22Rv1 (cell line): Measurements from ENCODE around the gene FAM120A.
A peak's percentile ranks its signal among the peaks of the same experiment; 100 is the strongest.

Source experiments
- H3K27ac ChIP-seq: fragments of 450-650 bp; 2 replicates; pipeline ENCODE4 v1.5.1; 2017
- ZFX ChIP-seq: fragments of 450-650 bp; IDR thresholded peaks from 2 replicates; pipeline ENCODE4 v1.6.1; 2017; ENCODE audit warnings: antibody characterized with exemption, borderline replicate concordance
- TF ChIP-seq, protein P1 (sequence below): fragments of 450-650 bp; IDR thresholded peaks from 2 replicates; pipeline ENCODE4 v1.5.1; 2017; ENCODE audit warnings: mild to moderate bottlenecking

FAM120A gene

DNA sequence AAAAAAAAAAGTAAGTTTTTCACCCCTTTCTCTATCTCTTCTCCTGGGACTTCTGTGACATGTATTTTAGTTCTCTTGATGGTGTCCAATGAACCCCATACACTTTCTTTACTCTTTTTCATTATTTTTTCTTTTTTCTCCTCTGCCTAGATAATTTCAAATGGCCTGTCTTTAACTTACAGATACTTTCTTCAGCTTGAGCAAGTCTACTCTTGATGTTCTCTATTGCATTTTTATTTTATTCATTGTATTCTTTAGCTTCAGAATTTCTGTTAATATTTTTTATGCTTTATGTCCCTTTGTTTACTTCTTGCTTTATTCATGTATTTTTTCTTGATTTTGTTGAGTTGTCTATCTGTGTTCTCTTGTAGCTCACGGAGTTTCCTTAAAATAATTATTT, 32.5 kb upstream of the FAM120A start:
- TF ChIP-seq, protein P1, sequence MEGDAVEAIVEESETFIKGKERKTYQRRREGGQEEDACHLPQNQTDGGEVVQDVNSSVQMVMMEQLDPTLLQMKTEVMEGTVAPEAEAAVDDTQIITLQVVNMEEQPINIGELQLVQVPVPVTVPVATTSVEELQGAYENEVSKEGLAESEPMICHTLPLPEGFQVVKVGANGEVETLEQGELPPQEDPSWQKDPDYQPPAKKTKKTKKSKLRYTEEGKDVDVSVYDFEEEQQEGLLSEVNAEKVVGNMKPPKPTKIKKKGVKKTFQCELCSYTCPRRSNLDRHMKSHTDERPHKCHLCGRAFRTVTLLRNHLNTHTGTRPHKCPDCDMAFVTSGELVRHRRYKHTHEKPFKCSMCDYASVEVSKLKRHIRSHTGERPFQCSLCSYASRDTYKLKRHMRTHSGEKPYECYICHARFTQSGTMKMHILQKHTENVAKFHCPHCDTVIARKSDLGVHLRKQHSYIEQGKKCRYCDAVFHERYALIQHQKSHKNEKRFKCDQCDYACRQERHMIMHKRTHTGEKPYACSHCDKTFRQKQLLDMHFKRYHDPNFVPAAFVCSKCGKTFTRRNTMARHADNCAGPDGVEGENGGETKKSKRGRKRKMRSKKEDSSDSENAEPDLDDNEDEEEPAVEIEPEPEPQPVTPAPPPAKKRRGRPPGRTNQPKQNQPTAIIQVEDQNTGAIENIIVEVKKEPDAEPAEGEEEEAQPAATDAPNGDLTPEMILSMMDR: no peak
- no peak for TF ChIP-seq ZFX
- no peak overlapping the region for H3K27ac ChIP-seq

DNA sequence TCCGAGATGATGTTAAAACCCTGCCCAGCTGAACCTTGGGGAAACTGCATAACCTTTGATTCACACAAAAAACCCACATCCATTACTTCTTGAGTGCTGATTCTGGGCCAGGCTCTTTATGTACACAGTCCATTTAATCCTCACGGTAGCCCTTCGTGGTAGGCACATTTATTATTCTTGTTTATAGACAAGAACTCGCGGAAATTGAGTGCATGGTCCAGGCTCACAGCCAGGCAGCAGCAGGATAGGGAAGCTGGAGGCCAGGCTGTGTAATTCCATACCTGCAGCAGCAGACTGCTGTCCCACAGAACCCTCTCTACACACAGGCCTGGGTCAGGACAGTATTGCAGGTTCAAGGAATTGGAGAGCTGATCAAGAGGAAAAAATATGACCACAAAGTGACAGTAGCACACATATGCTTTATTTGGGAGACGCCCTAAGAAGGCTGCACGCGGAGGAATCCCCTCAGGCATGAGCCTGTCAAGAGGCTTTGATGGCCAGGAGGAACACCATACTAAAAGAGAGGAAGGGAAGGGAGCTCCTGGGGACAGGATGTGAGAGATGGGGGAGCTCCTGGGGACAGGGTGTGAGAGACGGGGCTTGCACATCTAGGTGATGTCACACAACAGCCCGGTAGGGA, 28.4 kb upstream of the FAM120A start:
- TF ChIP-seq ZFX: no peak
- TF ChIP-seq, protein P1: no peak
- no peak overlapping the region for H3K27ac ChIP-seq

DNA sequence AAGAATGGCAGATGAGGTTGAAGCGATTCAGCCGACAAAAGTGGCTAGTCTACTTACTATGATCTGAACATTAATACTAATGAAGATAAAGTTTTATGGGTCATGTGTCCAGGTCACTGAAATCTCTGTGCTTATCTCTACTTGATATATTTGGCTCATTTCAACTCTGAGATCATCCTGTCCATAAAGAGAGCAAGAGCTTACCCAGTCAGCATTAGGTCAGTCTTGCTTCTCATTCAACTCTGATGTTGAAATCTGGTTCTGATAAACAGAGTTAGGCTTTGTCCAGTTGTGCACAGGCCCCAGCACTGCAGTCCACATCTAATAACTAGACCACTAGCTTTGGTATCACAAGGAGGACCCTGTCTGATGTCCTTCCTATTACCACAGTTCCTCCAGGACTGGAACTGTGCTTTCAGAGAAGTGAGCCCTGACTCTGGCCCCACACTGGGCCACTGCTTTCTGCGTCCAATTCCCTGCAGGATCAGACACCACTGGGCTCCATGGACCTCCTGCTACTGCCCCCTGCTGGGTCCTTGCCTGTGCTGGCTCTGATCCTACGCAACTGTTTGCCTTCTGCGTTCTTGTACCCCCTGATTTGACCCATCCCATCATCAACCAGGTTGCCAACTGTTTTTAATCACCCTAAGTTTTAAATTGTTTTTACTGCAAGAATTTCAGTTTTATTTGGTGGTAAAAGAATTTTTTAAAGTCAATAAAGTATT, 23.7 kb upstream of the FAM120A start:
- no peak for TF ChIP-seq ZFX
- TF ChIP-seq, protein P1: peak; percentile 55
- H3K27ac ChIP-seq: no peak overlapping the region

DNA sequence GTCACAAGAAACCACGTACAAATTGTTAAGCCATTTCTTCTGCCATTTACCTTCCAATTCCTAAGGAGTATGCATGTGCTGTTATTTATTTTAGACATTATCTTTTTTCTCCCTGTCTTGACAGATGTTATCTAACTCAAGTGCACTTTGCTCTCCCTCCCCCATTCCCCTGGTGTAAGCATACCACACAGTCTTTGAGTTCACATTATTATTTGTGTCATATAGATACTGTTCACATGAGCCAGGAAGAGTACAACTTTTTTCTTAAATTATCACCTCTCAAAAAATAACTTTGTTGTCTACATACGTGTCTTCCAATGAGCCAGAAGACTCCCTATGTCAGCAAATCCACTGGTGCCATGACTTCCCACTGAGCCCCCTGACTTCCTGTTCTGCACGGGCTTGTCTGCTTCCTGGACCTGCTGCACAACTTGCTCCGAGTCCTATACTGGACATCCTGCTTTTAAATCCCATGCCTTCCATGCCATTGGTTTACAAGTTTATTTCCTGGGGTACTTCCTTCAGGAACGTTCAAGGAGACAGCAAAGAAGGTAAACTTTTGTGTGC, 19.9 kb upstream of the FAM120A start:
- peak overlapping the region; percentile 29 for H3K27ac ChIP-seq
- TF ChIP-seq ZFX: no peak
- TF ChIP-seq, protein P1: no peak

DNA sequence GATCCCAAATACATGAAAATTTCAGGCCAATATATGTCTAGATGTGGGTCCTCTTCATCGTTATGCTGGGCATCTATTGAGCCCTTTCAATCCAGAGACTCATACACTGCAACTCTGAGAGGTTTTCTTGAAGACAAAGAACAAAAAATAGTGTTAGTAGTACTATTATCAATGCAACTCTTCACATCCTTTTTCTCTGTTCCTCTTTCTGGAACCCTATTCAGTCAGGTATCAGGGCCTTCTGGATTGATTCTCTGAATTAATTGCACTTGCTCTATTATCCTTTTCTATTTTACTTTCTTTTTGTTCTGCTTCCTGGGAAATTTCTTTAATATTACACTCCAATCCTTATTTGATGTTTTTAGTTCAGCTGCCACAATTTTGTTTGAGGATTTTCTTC, 18.5 kb upstream of the FAM120A start:
- no peak overlapping the region for H3K27ac ChIP-seq
- TF ChIP-seq, protein P1: no peak
- TF ChIP-seq ZFX: no peak

DNA sequence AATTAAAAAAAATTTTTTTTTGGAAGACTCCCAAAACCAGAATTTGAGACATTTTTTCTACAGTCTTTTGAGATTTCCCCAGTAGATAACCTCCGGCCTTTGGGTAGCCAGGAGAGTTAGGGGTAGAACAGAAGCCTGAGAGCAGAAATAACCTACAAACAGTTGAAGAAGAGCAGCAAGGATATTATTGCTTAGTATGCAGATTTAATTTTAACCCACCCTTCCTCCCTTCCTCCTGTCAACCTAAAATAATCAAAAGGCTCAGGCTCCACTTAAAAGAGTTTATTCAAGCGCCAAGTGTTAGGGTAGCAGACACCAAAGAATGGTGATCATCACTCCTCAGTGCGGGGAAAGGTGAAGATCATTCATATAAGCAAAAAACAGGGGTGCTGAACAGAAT, 17.4 kb upstream of the FAM120A start:
- H3K27ac ChIP-seq: no peak overlapping the region
- TF ChIP-seq ZFX: no peak
- TF ChIP-seq, protein P1: no peak

DNA sequence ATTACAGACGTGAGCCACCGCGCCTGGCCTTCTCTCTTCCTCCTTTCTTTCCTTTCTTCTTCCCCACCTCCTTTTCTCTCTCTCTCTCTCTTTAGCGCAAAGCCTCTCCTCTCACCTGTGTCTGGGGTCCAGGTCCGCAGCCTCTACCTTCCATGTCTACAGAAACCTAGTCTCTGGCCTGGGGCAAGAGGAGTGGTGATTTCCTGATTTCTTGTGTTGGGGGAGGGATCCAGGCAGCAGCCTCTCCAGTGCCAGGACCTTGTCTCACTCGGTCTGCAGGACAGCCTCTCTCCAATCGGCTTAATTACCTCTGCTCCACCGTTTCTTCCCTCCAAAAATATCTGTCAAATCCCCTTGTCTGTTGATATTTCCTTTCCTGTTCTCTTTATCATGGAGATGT, 16.1 kb upstream of the FAM120A start:
- no peak overlapping the region for H3K27ac ChIP-seq
- no peak for TF ChIP-seq ZFX
- TF ChIP-seq, protein P1: no peak
